Activated CD8-positive, alpha-beta memory T cell treated with anti-CD3 and anti-CD28 coated beads, Interleukin-2, amount 50 U/mL, for 1 hour (primary cell): Measurements from ENCODE around the gene TAF11L12.
"Not testable (repeated sequence)": the region's sequence is repeated elsewhere in the genome, so short reads cannot be mapped to it uniquely, and the experiment has no call there.

Source experiments
- DNase-seq: peaks from one replicate; pipeline ENCODE4 v3.0.0-alpha.2; 2020; ENCODE audit errors: extremely low read depth

TAF11L12 gene

DNA sequence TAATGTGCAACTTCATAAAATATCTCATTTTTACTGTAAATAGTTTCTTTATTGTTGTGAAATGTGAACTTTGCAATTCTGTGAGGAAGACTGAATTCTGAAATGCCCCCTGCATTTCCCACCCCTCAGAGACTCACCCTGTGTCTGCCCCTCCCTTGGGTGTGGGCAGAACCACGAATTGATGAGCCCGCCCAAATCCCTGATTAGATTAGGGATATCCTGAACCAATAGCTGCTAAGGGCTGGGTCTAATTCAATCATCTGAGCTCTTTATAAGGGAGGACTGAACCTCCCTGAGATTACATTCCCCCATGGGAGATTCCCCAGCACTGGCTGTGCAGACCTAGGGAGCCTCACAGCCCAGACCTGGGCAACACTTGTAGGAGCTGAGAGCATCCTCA lies at the start of gene TAF11L12:
Gene TAF11L12 (plus strand): TSS at position 301 of the 400 bp plus-strand sequence.
- not testable (repeated sequence) for DNase-seq

DNA sequence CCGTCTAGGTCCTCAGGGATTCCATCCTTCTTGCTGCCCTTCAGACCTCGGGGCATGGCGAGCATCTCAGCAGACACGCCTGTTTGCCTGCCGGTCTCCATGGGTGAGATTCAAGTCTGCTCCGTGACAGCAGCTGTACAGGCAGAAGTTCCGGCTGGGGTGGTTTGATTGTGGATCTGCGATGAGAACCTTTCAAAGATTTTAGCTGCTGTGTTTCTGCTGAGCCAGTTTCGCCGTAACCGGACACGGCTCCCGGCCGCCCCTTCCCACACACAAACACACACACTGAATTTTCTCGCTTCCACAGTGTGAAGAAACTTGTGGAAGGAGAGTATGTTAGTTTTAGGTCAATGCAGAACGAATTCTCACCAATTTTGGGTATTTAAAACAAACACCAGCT lies 24.5 kb upstream of the TAF11L12 start, which contains the start of gene TAF11L7:
Gene TAF11L7 (minus strand): TSS at position 101 of the 400 bp plus-strand sequence.
- not testable (repeated sequence) for DNase-seq

DNA sequence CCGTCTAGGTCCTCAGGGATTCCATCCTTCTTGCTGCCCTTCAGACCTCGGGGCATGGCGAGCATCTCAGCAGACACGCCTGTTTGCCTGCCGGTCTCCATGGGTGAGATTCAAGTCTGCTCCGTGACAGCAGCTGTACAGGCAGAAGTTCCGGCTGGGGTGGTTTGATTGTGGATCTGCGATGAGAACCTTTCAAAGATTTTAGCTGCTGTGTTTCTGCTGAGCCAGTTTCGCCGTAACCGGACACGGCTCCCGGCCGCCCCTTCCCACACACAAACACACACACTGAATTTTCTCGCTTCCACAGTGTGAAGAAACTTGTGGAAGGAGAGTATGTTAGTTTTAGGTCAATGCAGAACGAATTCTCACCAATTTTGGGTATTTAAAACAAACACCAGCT lies 19.3 kb upstream of the TAF11L12 start, which contains the start of gene TAF11L8:
Gene TAF11L8 (minus strand): TSS at position 101 of the 400 bp plus-strand sequence.
- DNase-seq, result not testable (repeated sequence)

DNA sequence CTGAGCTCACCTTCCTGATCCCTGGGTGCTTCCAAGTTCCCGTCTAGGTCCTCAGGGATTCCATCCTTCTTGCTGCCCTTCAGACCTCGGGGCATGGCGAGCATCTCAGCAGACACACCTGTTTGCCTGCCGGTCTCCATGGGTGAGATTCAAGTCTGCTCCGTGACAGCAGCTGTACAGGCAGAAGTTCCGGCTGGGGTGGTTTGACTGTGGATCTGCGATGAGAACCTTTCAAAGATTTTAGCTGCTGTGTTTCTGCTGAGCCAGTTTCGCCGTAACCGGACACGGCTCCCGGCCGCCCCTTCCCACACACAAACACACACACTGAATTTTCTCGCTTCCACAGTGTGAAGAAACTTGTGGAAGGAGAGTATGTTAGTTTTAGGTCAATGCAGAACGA lies 15.9 kb upstream of the TAF11L12 start, which contains the start of gene TAF11L9:
Gene TAF11L9 (minus strand): TSS at position 140 of the 400 bp plus-strand sequence.
- not testable (repeated sequence) for DNase-seq

DNA sequence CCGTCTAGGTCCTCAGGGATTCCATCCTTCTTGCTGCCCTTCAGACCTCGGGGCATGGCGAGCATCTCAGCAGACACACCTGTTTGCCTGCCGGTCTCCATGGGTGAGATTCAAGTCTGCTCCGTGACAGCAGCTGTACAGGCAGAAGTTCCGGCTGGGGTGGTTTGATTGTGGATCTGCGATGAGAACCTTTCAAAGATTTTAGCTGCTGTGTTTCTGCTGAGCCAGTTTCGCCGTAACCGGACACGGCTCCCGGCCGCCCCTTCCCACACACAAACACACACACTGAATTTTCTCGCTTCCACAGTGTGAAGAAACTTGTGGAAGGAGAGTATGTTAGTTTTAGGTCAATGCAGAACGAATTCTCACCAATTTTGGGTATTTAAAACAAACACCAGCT lies 12.5 kb upstream of the TAF11L12 start, which contains the start of gene TAF11L10:
Gene TAF11L10 (minus strand): TSS at position 101 of the 400 bp plus-strand sequence.
- not testable (repeated sequence) for DNase-seq

DNA sequence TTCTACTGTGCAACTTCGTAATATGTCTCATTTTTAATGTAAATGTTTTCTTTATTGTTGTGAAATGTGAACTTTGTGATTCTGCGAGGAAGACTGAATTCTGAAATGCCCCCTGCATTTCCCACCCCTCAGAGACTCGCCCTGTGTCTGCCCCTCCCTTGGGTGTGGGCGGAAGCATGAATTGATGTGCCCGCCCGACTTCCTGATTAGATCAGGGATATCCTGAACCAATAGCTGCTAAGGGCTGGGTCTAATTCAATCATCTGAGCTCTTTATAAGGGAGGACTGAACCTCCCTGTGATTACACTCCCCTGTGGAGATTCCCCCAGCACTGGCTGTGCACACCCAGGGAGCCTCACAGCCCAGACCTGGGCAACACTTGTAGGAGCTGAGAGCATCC lies 6.3 kb upstream of the TAF11L12 start, which contains the start of gene TAF11L11:
Gene TAF11L11 (plus strand): TSS at position 304 of the 400 bp plus-strand sequence.
- not testable (repeated sequence) for DNase-seq

DNA sequence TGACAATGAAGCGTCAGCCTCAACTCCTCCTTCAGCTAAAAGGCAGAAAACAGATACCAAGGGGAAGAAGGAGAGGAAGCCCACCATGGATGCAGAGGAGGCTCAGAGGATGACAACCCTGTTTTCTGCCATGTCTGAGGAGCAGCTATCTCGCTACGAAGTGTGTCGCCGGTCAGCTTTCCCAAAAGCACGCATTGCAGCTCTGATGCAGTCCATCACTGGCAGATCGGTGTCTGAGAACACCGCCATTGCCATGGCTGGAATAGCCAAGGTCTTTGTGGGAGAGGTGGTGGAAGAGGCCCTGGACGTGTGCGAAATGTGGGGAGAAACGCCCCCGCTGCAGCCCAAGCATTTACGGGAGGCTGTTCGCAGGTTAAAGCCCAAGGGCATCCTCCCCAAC lies 5.2 kb upstream of the TAF11L12 start:
- DNase-seq, result no peak

DNA sequence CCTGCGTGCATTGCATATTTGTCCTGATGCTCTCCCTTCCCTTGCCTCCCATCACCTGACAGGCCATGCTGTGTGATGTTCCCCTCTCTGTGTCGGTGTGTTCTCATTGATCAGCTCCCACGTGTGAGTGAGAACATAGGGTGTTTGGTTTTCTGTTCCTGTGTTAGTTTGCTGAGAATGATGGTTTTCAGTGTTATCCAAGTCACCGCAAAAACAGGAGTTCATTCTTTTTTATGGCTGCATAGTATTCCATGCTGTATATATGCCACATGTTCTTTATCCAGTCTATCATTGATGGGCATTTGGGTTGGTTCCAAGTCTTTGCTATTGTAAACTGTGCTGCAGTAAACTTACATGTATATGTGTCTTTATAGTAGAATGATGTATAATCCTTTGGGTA lies 2.7 kb upstream of the TAF11L12 start:
- DNase-seq, result not testable (repeated sequence)

DNA sequence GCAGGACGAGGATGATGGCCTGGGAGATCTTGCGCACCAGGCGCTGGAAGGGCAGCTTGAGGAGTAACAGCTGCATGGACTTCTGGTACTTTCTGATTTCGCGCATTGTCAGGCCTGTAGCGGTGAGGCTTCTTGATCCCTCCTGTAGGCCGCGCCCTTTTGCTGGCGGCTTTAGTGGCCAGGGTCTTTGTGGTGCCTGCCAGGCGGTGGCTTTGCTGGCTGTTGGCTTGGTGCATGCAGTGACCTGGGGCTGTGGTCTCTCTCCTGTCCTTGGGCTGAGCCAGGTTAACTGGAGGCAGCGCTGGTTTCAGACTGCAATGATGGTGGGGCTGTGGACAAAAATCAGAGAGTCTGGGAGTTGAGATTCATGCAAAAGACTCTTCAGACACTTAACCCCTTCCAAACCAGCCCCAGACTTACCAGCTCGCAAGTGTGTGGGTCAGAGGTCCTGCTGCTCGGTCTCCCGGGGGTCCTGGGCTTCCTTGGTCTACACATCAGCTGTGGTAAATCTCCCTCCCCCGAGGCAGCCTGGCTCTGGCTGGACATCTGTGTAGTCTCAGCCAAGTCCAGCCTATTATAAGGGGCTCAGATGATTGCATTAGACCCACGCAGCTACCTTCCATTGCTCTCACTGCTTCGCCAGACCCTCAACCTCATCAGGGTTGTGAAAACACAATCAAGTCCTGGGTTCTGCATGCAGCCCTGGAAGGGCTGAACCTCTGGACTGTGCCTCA lies 4.8 kb downstream of the TAF11L12 start:
- DNase-seq, result no peak

DNA sequence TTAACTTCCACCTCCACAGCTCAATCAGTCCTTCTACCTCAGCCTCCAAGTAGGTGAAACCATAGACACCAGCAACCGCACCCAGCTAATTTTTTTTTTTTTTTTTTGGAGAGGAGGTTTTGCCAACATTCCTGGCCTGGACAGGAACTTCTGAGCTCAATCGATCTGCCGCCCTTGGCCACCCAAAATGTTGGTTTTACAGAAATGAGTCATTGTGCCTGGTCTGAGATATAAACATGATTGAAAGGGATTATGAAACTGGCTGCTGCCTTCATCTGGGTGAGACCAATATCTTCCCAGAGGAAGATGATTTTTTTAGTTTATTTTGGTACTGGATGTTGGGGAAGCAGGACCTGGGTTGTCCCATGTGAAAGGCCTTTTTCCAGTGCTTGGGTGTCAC lies 9.2 kb downstream of the TAF11L12 start:
- no peak for DNase-seq

DNA sequence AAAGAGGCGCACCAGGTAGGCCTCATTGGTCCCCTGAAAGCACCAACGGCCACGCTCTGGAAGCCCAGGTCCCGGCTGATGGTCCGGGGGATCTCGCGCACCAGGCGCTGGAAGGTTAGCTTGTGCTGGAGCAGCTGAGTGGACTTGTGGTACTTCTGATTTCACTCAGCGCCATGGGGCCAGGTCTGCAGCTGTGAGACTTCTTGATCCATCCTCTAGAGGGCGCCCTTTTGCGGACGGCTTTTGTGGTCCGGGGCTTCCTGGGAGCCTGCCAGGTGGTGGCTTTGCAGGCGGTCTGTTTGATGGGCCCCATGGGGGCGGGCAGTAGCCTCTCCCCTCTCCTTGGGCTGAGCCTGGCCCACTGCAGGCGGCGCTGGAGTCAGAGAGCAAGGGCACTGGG lies 10.4 kb downstream of the TAF11L12 start:
- DNase-seq, result no peak

DNA sequence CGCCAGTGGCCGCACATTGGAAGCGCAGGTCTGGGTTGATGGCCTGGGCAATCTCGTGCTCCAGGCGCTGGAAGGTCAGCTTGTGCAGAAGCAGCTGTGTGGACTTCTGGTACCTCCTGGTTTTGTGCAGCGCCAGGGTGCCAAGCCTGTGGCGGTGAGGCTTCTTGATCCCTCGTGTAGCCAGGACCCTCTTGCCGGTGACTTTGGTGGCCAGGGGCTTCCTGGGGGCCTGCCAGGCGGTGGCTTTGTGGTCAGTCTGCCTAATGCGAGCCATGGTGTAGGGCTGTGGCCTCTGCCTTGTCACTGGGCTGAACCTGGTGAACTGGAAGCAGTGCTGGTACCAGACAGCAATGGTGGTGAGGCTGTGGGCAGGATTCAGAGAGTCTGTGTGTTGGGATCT lies 15.5 kb downstream of the TAF11L12 start:
- DNase-seq, result no peak

DNA sequence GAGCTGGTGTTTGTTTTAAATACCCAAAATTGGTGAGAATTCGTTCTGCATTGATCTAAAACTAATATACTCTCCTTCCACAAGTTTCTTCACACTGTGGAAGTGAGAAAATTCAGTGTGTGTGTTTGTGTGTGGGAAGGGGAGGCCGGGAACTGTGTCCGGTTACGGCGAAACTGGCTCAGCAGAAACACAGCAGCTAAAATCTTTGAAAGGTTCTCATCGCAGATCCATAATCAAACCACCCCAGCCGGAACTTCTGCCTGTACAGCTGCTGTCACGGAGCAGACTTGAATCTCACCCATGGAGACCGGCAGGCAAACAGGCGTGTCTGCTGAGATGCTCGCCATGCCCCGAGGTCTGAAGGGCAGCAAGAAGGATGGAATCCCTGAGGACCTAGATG lies 21.6 kb downstream of the TAF11L12 start, which contains the start of gene TAF11L13:
Gene TAF11L13 (plus strand): TSS at position 301 of the 400 bp plus-strand sequence.
- DNase-seq, result not testable (repeated sequence)

DNA sequence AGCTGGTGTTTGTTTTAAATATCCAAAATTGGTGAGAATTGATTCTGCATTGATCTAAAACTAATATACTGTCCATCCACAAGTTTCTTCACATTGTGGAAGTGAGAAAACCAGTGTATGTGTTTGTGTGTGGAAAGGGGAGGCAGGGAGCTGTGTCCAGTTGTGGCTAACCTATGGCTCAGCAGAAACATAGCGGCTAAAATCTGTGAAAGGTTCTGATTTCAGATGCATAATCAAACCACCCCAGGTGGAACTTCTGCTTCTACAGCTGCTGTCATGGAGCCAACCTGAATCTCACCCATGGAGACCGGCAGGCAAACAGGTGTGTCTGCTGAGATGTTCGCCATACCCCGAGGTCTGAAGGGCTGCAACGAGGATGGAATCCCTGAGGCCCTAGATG lies 24.0 kb downstream of the TAF11L12 start, which contains the start of gene TAF11L14:
Gene TAF11L14 (plus strand): TSS at position 301 of the 400 bp plus-strand sequence.
- no peak for DNase-seq

DNA sequence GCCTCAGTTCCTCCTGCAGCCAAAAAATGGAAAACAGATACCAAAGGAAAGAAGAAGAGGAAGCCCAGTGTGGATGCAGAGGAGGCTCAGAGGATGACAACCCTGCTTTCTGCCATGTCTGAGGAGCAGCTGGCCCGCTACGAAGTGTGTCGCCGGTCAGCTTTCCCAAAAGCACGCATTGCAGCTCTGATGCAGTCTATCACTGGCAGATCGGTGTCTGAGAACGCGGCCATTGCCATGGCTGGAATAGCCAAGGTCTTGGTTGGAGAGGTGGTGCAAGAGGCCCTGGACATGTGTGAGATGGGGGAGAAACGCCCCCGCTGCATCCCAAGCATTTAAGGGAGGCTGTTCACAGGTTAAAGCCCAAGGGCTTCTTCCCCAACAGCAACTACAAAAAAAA lies 39.0 kb downstream of the TAF11L12 start:
- DNase-seq, result not testable (repeated sequence)

DNA sequence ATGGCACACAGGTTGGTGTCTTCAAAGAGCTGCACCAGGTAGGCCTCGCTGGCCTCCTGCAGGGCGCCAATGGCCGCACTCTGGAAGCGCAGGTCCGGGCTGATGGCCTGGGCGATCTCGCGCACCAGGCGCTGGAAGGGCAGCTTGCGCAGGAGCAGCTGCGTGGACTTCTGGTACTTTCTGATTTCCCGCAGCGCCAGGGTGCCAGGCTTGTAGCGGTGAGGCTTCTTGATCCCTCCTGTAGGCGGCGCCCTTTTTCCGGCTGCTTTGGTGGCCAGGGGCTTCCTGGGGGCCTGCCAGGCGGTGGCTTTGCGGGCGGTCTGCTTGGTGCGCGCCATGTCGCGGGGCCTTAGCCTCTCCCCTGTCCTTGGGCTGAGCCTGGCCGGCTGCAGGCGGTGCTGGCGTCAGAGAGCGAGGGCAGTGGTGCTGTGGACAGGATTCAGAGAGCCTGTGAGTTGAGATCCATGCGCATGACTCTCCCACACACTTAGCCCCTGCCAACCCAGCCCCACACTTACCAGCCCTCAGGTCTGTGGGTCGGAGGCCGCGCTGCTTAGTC lies 45.1 kb downstream of the TAF11L12 start:
- DNase-seq, result not testable (repeated sequence)

DNA sequence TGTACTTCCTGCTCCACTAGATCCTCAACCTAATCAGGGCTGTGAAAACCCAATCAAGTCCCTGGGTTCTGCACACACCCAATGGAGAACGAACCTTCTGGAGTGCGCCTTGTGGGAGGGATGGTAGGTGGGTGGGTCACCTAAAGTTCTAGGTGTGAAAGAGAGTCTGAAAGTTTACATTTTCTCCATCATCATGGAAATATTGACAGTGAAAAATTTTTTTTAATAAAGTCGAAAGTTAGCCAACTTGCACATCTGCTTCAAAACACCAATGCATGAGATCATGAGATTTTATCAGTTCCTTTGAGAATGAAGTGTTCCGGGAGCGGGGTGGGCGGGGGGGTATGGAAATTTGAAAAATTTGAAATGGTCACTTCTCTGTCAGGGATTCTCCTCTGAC lies 45.7 kb downstream of the TAF11L12 start:
- DNase-seq, result no peak
